Mucosa of rectum (tissue), 2 donors: Measurements from ENCODE around the gene LRP3.

Source experiments
- H3K27ac ChIP-seq, 2 donors: one replicate each; pipeline ENCODE4 v1.7.0; 2013; ENCODE audit warnings: inconsistent platforms in 2 of 2, low read depth in 2 of 2, low read length in 2 of 2
- H3K27me3 ChIP-seq, 2 donors: one replicate each; pipeline ENCODE4 v1.7.0; 2013; ENCODE audit warnings: low read length in 2 of 2; ENCODE audit not compliant: control insufficient read depth in 2 of 2, insufficient read depth in 2 of 2
- H3K36me3 ChIP-seq, 2 donors: one replicate each; pipeline ENCODE4 v1.7.0; 2013; ENCODE audit warnings: low read length in 2 of 2; ENCODE audit not compliant: control insufficient read depth in 2 of 2, insufficient read depth in 2 of 2
- H3K4me1 ChIP-seq, 2 donors: one replicate each; pipeline ENCODE4 v1.7.0; 2013; ENCODE audit warnings: low read length in 2 of 2, mild to moderate bottlenecking in 1 of 2; ENCODE audit not compliant: control insufficient read depth in 2 of 2, insufficient read depth in 2 of 2
- H3K4me3 ChIP-seq, 2 donors: one replicate each; pipeline ENCODE4 v1.7.0; 2013; ENCODE audit warnings: low read length in 2 of 2
- H3K9ac ChIP-seq, 2 donors: one replicate each; pipeline ENCODE4 v1.7.0; 2013; ENCODE audit warnings: low read length in 2 of 2, low read depth in 1 of 2, mild to moderate bottlenecking in 1 of 2
- H3K9me3 ChIP-seq, 2 donors: one replicate each; pipeline ENCODE4 v1.7.0; 2013; ENCODE audit warnings: low read length in 2 of 2; ENCODE audit not compliant: control insufficient read depth in 2 of 2
- donor health status: healthy.
- donor health status: Normal muscosa, but diverticular disease.

LRP3 gene

DNA sequence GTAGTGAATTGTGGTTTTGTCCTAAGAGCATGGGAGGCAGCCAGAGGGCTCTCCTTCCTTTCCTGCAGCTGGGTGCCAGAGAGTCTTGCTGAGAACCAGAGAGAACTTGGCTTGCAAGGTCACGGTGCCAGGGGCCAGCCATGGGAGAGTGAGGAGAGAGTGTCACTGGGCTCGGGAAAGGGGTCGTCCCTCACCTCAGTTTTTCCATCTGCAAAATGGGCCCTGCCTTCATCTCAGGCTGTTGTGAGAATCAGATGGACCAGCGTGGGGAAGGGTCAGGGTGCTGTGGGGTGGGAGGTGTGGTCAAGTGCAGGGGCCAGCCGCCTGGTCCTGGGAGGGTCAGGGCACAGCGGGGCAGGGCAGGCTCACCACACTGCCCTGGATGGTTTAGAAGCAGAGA lies 7.3 kb downstream of the LRP3 start:
- no peaks in the 10 kb centered on the region for H3K4me1 ChIP-seq
- no peak overlapping the region for H3K27ac ChIP-seq
- H3K9ac ChIP-seq = no peak overlapping the region
- H3K27me3 ChIP-seq = no peaks in the 10 kb centered on the region
- H3K36me3 ChIP-seq = peaks cover 0 to 6% of the 10 kb centered on the region in 2 donors
- no peak overlapping the region for H3K4me3 ChIP-seq
- H3K9me3 ChIP-seq = no peaks in the 10 kb centered on the region

DNA sequence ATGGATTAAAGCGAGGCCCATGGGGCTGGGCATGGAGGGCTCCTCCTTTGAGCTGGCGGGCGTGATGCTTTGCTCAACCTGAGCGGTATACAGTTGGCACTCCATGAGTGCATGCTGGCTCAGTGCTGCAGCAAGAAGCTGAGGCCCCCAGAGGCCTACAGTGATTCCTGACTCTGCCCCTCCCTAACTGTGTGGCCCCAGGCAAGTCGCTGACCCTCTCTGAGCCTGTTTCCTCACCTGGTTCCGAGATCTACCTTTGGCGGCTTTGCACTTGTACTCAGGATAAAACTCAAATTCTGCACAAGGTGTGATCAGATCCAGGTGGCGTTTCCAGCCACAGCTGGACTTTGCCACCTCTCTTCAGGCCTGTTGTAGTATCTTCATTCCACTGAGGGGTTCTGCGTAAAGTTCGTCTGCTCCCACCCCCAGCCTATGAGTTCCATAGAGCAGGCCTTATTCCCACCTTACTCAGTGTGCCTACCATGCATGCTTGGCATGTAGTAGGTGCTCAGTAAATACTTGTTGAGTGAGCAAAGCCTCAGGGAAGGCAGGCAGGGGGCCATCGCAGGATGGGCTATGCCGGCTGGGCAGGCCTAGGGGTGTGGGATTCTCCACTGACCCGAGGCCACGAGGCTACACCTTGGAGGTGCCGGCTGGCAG lies 7.9 kb downstream of the LRP3 start:
- H3K36me3 ChIP-seq = peaks cover 0 to 6% of the 10 kb centered on the region in 2 donors

DNA sequence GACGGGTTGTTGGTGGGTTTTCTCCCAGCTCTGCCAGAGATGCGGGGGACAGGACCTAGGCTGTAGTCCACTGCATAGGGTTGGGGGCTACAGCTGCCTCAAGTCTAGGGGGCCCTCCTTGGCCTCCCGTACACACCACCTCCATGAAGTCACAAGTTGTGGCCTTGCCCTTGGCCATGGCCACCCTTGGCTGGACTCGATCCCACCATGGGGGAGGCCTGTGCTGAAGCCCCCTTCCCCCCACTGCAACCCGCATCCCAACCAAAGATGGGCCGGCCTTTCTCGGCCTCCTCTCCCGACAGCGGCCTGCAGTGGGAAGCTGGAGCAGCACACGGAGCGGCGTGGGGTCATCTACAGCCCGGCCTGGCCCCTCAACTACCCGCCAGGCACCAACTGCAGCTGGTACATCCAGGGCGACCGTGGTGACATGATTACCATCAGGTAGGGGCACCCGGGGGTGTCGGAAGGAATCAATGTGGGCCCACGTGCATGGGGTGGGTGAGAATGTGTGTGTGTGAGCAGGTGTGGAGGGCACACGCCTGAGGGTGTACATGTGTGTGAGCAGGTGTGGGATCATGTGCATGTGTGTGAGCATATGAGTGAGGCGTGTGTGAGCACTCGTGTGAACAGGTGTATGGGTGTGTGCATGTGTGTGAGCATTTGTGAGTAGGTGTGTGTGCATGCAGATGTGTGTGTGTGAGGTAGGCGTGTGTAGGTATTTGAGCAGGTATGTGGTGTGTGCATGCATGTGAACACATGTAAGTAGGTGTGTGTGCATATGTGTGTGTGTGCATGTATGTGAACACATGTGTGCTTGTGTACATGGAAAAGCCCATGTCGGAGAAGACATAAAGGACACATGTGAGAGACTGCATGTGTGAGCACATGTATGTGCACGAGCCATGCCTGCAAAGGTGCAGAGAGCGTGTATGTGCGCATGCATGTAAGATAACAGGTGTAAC lies 8.7 kb downstream of the LRP3 start:
- peaks cover 0 to 6% of the 10 kb centered on the region in 2 donors for H3K36me3 ChIP-seq
- H3K27me3 ChIP-seq = no peaks in the 10 kb centered on the region
- H3K9me3 ChIP-seq = no peaks in the 10 kb centered on the region
- H3K4me3 ChIP-seq = no peak overlapping the region
- no peak overlapping the region for H3K27ac ChIP-seq
- no peaks in the 10 kb centered on the region for H3K4me1 ChIP-seq
- no peak overlapping the region for H3K9ac ChIP-seq

More for the DNA sequence above, 7.9 kb downstream of the LRP3 start:
- Histone ChIP-seq H3K27ac (no peak overlapping the region), H3K4me3 (no peak overlapping the region), H3K9me3 (no peaks in the 10 kb centered on the region), H3K4me1 (no peaks in the 10 kb centered on the region), H3K9ac (no peak overlapping the region), H3K27me3 (no peaks in the 10 kb centered on the region)

DNA sequence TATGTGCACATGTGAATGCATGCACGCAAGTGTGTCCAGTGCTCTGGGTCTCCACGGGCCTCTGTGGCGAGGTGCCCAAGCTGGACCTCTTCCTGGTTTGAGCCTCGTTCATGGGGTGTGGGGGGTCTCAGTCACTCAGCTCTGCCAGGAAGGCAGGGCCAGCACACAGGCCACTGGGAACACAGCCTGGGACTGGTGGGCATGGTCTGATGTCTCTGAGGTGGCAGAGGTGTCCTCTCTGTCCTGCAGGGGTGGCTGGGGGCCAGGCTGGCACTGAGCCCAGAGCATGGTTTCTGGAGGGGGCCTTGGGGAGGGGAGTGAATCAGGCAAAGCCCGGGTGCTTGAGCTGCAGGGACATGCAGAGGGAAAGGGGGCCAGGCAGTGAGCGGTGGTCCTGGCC lies 9.4 kb downstream of the LRP3 start:
- peaks cover 0 to 6% of the 10 kb centered on the region in 2 donors for H3K36me3 ChIP-seq
- H3K4me3 ChIP-seq = no peak overlapping the region
- no peak overlapping the region for H3K27ac ChIP-seq
- H3K9ac ChIP-seq = no peak overlapping the region
- H3K4me1 ChIP-seq = no peaks in the 10 kb centered on the region
- H3K9me3 ChIP-seq = no peaks in the 10 kb centered on the region
- no peaks in the 10 kb centered on the region for H3K27me3 ChIP-seq

DNA sequence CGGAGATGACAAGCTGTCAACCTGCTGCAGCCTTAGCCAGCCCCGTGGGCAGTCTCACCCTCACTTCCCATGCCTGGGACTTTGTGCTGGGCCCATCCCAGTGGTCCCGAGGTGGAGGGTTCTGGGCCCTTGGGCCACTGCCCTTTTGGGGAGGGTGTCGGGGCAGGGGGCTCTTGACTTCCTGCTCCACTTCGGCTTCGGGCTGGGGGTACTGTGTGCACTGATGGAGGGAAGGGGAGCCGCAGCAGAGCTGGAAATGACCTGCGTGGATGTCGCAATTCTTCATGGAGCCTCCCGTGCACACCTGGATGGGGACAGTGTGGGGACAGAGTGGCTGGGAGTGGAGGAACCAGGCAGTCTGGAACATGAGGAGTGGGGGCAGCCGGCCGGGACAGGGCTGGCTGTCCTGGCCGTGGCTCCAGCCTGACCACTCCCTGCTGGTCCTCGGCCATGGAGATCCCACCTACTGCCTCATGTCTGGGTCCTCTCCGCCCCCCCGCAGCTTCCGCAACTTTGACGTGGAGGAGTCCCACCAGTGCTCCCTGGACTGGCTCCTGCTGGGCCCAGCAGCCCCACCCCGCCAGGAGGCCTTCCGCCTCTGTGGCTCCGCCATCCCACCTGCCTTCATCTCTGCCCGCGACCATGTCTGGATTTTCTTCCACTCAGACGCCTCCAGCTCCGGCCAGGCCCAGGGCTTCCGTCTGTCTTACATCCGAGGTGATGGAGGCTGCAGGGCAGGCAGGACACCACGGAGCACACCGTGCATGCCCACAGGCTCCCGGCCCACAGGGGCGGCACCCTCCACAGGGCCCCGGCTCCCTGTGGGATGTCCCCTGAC lies 10.2 kb downstream of the LRP3 start:
- Histone ChIP-seq H3K9me3 (no peaks in the 10 kb centered on the region), H3K4me3 (no peak overlapping the region), H3K9ac (no peak overlapping the region), H3K36me3 (peaks cover 0 to 6% of the 10 kb centered on the region in 2 donors), H3K27ac (no peak overlapping the region), H3K4me1 (no peaks in the 10 kb centered on the region), H3K27me3 (no peaks in the 10 kb centered on the region)

DNA sequence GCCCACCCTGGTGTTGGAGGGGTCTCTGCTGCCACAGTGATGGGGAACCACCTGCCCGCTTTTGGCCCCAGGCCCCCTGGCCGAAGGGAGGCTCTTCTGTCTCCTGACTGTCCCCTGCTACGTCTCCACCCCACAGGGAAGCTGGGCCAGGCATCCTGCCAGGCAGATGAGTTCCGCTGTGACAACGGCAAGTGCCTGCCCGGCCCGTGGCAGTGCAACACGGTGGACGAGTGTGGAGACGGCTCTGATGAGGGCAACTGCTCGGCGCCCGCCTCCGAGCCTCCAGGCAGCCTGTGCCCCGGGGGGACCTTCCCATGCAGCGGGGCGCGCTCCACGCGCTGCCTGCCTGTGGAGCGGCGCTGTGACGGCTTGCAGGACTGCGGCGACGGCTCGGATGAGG lies 11.0 kb downstream of the LRP3 start:
- Histone ChIP-seq H3K4me1 (no peaks in the 10 kb centered on the region), H3K9me3 (no peaks in the 10 kb centered on the region), H3K9ac (no peak overlapping the region), H3K36me3 (peaks cover 0 to 6% of the 10 kb centered on the region in 2 donors), H3K27ac (no peak overlapping the region), H3K27me3 (no peaks in the 10 kb centered on the region), H3K4me3 (no peak overlapping the region)

DNA sequence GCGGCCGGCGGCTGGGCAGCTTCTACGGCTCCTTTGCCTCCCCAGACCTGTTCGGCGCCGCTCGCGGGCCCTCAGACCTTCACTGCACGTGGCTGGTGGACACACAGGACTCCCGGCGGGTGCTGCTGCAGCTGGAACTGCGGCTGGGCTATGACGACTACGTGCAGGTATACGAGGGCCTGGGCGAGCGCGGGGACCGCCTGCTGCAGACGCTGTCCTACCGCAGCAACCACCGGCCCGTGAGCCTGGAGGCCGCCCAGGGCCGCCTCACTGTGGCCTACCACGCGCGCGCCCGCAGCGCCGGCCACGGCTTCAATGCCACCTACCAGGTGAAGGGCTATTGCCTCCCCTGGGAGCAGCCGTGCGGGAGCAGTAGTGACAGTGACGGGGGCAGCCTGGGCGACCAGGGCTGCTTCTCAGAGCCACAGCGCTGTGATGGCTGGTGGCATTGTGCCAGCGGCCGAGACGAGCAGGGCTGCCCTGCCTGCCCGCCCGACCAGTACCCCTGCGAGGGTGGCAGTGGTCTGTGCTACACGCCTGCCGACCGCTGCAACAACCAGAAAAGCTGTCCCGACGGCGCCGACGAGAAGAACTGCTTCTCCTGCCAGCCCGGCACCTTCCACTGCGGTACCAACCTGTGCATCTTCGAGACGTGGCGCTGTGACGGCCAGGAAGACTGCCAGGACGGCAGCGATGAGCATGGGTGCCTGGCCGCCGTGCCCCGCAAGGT lies 11.6 kb downstream of the LRP3 start:
- Histone ChIP-seq H3K4me3 (no peak overlapping the region), H3K27ac (no peak overlapping the region), H3K9me3 (no peaks in the 10 kb centered on the region), H3K4me1 (no peaks in the 10 kb centered on the region), H3K9ac (no peak overlapping the region), H3K36me3 (peaks cover 0 to 6% of the 10 kb centered on the region in 2 donors), H3K27me3 (no peaks in the 10 kb centered on the region)

DNA sequence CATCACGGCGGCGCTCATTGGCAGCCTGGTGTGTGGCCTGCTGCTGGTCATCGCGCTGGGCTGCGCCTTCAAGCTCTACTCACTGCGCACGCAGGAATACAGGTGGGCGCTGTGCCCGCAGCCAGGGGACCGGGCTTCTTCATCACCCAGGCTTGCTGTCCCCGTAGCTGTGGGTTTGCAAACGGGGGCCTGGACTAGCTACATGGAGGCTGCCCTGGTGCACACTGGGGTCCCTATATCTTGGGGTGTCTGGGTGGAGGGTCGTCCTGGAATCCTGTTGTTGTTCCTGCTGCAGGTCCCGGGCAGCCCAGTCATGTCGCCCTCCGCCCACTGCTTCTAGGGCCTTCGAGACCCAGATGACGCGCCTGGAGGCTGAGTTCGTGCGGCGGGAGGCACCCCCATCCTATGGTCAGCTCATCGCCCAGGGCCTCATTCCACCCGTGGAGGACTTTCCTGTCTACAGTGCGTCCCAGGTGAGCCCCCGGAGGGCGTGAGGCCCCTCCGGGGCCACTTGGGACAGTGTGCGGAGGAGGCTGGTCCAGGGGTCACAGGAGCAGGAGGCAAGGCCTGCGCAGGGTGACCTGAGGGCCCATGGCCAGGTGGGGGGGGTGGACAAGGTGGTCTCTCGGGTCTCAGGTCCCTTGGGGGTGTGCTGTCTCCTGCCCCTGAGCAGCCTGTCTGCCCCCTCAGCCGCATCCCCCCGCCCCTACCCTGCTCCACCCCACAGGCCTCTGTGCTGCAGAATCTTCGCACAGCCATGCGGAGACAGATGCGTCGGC lies 12.3 kb downstream of the LRP3 start:
- Histone ChIP-seq H3K9me3 (no peaks in the 10 kb centered on the region), H3K27me3 (no peaks in the 10 kb centered on the region), H3K27ac (no peak overlapping the region), H3K9ac (no peak overlapping the region), H3K4me1 (no peaks in the 10 kb centered on the region), H3K36me3 (peaks cover 0 to 6% of the 10 kb centered on the region in 2 donors), H3K4me3 (no peak overlapping the region)

DNA sequence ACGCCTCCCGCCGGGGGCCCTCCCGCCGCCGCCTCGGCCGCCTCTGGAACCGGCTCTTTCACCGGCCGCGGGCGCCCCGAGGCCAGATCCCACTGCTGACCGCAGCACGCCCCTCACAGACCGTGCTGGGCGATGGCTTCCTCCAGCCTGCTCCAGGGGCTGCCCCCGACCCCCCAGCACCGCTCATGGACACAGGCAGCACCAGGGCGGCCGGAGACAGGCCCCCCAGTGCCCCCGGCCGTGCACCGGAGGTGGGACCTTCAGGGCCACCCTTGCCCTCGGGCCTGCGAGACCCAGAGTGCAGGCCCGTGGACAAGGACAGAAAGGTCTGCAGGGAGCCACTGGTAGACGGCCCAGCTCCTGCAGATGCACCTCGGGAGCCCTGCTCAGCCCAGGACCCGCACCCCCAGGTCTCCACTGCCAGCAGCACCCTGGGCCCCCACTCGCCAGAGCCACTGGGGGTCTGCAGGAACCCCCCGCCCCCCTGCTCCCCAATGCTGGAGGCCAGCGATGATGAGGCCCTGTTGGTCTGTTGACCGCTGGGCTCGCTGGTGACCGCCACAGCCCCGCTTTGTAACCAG lies 13.0 kb downstream of the LRP3 start:
- Histone ChIP-seq H3K4me1 (no peaks in the 10 kb centered on the region), H3K27me3 (no peaks in the 10 kb centered on the region), H3K9me3 (no peaks in the 10 kb centered on the region), H3K27ac (no peak overlapping the region), H3K9ac (no peak overlapping the region), H3K4me3 (no peak overlapping the region), H3K36me3 (peaks cover 0 to 6% of the 10 kb centered on the region in 2 donors)
